DMS 273 treated with DMSO at 0.1 percent for 48 hours (cell line): ENCODE data around the gene ZFP57.

Experiments
- DNase-seq: peaks from one replicate; lab custom pipeline; 2025; lab: John Stamatoyannopoulos, UW

The ZFP57 gene

GRCh38 chr6:29680904-29681303 is at the start of gene ZFP57:
Gene ZFP57 (minus strand): TSS chr6:29681152. CDS start chr6:29677003, 4,149 bp downstream.
- DNase-seq: no peak

- no peak for DNase-seq
These were observed 49.7 kb upstream of the ZFP57 start for GRCh38 chr6:29730575-29731126.

GRCh38 chr6:29729774-29730328 is 48.9 kb upstream of the ZFP57 start:
- DNase-seq: no peak

- DNase-seq: no peak
These were observed 47.9 kb upstream of the ZFP57 start for GRCh38 chr6:29728875-29729270.

GRCh38 chr6:29728173-29728874 is 47.4 kb upstream of the ZFP57 start:
- DNase-seq: no peak

GRCh38 chr6:29727637-29728036 is 46.7 kb upstream of the ZFP57 start:
- DNase-seq: no peak

GRCh38 chr6:29726571-29727194 is 45.7 kb upstream of the ZFP57 start:
- DNase-seq: no peak

- no peak for DNase-seq
These were observed 45.0 kb upstream of the ZFP57 start for GRCh38 chr6:29726001-29726400.

- no peak for DNase-seq
These were observed 44.3 kb upstream of the ZFP57 start for GRCh38 chr6:29724937-29725869.

GRCh38 chr6:29723666-29724588 is 43.0 kb upstream of the ZFP57 start:
- no peak for DNase-seq

- DNase-seq: peak; percentile 75
These were observed 42.3 kb upstream of the ZFP57 start, which contains the start of gene HLA-F for GRCh38 chr6:29723262-29723665. Gene HLA-F (plus strand): TSS chr6:29723434. CDS start chr6:29723464, 30 bp downstream.

- no peak for DNase-seq
These were observed 39.9 kb upstream of the ZFP57 start for GRCh38 chr6:29720863-29721262.

GRCh38 chr6:29710281-29710941 is 29.5 kb upstream of the ZFP57 start:
- DNase-seq: no peak

GRCh38 chr6:29709188-29709587 is 28.2 kb upstream of the ZFP57 start:
- no peak for DNase-seq

- no peak for DNase-seq
These were observed 27.7 kb upstream of the ZFP57 start for GRCh38 chr6:29708432-29709179.

GRCh38 chr6:29705389-29706231 is 24.7 kb upstream of the ZFP57 start:
- DNase-seq: no peak

GRCh38 chr6:29702519-29703103 is 21.7 kb upstream of the ZFP57 start:
- no peak for DNase-seq
